Activated CD4-positive, alpha-beta T cell treated with anti-CD3 and anti-CD28 coated beads, Interleukin-2, amount 10 ng/mL, durations not matched to agents 7 days and 5 days (primary cell): ENCODE data around the gene PHGDH. TPM values are rescaled to one million over a fixed set of nuclear protein-coding genes. Genes with fewer than 3 reads are reported as not detected.

Experiments
- CTCF ChIA-PET: fragments of 350-600 bp; sonication (Branson Sonifier 250); formaldehyde crosslinking; loops from one replicate; lab custom pipeline; 2021; ENCODE audit warnings: antibody characterized with exemption; lab: Charles Lee
- POLR2A ChIA-PET: fragments of 350-600 bp; sonication (Branson Sonifier 250); formaldehyde crosslinking; loops from one replicate; lab custom pipeline; 2021; ENCODE audit warnings: antibody characterized with exemption; lab: Charles Lee
- DNase-seq: peaks from one replicate; pipeline ENCODE4 v3.0.0-alpha.2; 2020
- H3K27ac Mint-ChIP-seq: one replicate; pipeline ENCODE4 v1.8.0; 2021; ENCODE audit warnings: mild to moderate bottlenecking, moderate library complexity, mixed read lengths
- H3K27me3 Mint-ChIP-seq: one replicate; pipeline ENCODE4 v1.8.0; 2021; ENCODE audit warnings: mixed read lengths
- H3K36me3 Mint-ChIP-seq: one replicate; pipeline ENCODE4 v1.8.0; 2021; ENCODE audit warnings: low read depth, mixed read lengths
- H3K4me1 Mint-ChIP-seq: one replicate; pipeline ENCODE4 v1.8.0; 2021; ENCODE audit warnings: mixed read lengths
- H3K4me3 Mint-ChIP-seq: one replicate; pipeline ENCODE4 v1.8.0; 2021; ENCODE audit warnings: mild to moderate bottlenecking, moderate library complexity, mixed read lengths
- H3K9me3 Mint-ChIP-seq: one replicate; pipeline ENCODE4 v1.8.0; 2021; ENCODE audit warnings: mixed read lengths
- total RNA-seq, 2 experiments: library from RNA; stranded (reverse); gene quantifications; one replicate each; pipeline ENCODE4 v1.2.3, GENCODE V29; 2021

PHGDH gene
- total RNA-seq, 2 experiments from 2014 or later: 102 to 115 TPM

GRCh38 chr1:119739150-119739549 lies 27.4 kb downstream of the PHGDH start:
- Mint-ChIP-seq H3K4me3 (no peak overlapping the region), H3K9me3 (no peaks in the 10 kb centered on the region), H3K4me1 (no peaks in the 10 kb centered on the region), H3K27me3 (no peaks in the 10 kb centered on the region), H3K27ac (no peak overlapping the region), H3K36me3 (peaks cover 27% of the 10 kb centered on the region)
- DNase-seq: no peak
- POLR2A ChIA-PET: no interaction called here
- CTCF ChIA-PET: interaction anchor here (0.6 kb wide), 1 partner anchor 37 kb away, joined by 3 read pairs; no protein-coding TSS in a partner anchor

- Mint-ChIP-seq H3K36me3 (peaks cover 22% of the 10 kb centered on the region), H3K4me3 (no peak overlapping the region), H3K27me3 (no peaks in the 10 kb centered on the region), H3K4me1 (no peaks in the 10 kb centered on the region), H3K27ac (no peak overlapping the region), H3K9me3 (no peaks in the 10 kb centered on the region)
- ChIA-PET POLR2A (no interaction called here), CTCF (no interaction called here)
- no peak for DNase-seq
Observed at GRCh38 chr1:119740261-119740660, 28.5 kb downstream of the PHGDH start.

- Mint-ChIP-seq H3K4me3 (no peak overlapping the region), H3K27me3 (no peaks in the 10 kb centered on the region), H3K36me3 (peaks cover 17% of the 10 kb centered on the region), H3K27ac (no peak overlapping the region), H3K4me1 (peaks cover 5% of the 10 kb centered on the region), H3K9me3 (no peaks in the 10 kb centered on the region)
- POLR2A ChIA-PET: no interaction called here
- no peak for DNase-seq
- CTCF ChIA-PET: interaction anchor here (0.9 kb wide), 1 partner anchor 188 kb away, joined by 3 read pairs; no protein-coding TSS in a partner anchor
Observed at GRCh38 chr1:119740896-119741780, 29.4 kb downstream of the PHGDH start.

GRCh38 chr1:119742202-119742601 lies 30.5 kb downstream of the PHGDH start:
- Mint-ChIP-seq H3K4me3 (no peak overlapping the region), H3K4me1 (peaks cover 5% of the 10 kb centered on the region), H3K27me3 (no peaks in the 10 kb centered on the region), H3K36me3 (peaks cover 14% of the 10 kb centered on the region), H3K27ac (peak overlapping the region; percentile 4), H3K9me3 (no peaks in the 10 kb centered on the region)
- ChIA-PET CTCF (no interaction called here), POLR2A (no interaction called here)
- no peak for DNase-seq

GRCh38 chr1:119742677-119743076 lies 30.9 kb downstream of the PHGDH start:
- Mint-ChIP-seq H3K9me3 (no peaks in the 10 kb centered on the region), H3K27ac (no peak overlapping the region), H3K36me3 (peaks cover 13% of the 10 kb centered on the region), H3K4me3 (no peak overlapping the region), H3K27me3 (no peaks in the 10 kb centered on the region), H3K4me1 (peaks cover 5% of the 10 kb centered on the region)
- POLR2A ChIA-PET: no interaction called here
- CTCF ChIA-PET: interaction anchor here (1.3 to 1.6 kb wide), 2 partner anchors 11 to 60 kb away, joined by 4 to 5 read pairs; no protein-coding TSS in a partner anchor
- no peak for DNase-seq

- Mint-ChIP-seq H3K27me3 (no peaks in the 10 kb centered on the region), H3K9me3 (no peaks in the 10 kb centered on the region), H3K4me1 (peaks cover 5% of the 10 kb centered on the region), H3K36me3 (peaks cover 12% of the 10 kb centered on the region), H3K27ac (no peak overlapping the region), H3K4me3 (no peak overlapping the region)
- ChIA-PET CTCF (interaction anchor here (1.3 to 1.6 kb wide), 4 partner anchors 9 to 60 kb away, joined by 3 to 7 read pairs (median 4); no protein-coding TSS in a partner anchor), POLR2A (no interaction called here)
- no peak for DNase-seq
Observed at GRCh38 chr1:119743308-119743707, 31.6 kb downstream of the PHGDH start.

GRCh38 chr1:119743776-119744597 lies 32.3 kb downstream of the PHGDH start:
- Mint-ChIP-seq H3K4me1 (peaks cover 5% of the 10 kb centered on the region), H3K9me3 (no peaks in the 10 kb centered on the region), H3K27me3 (no peaks in the 10 kb centered on the region), H3K27ac (no peak overlapping the region), H3K4me3 (no peak overlapping the region), H3K36me3 (peaks cover 12% of the 10 kb centered on the region)
- peak; percentile 60 for DNase-seq
- ChIA-PET POLR2A (no interaction called here), CTCF (interaction anchor here (0.5 to 1.6 kb wide), 5 partner anchors 9 to 59 kb away, joined by 3 to 7 read pairs (median 4); no protein-coding TSS in a partner anchor)

GRCh38 chr1:119744598-119744942 lies 32.8 kb downstream of the PHGDH start:
- Mint-ChIP-seq H3K27me3 (peaks cover 3% of the 10 kb centered on the region), H3K27ac (no peak overlapping the region), H3K9me3 (no peaks in the 10 kb centered on the region), H3K4me3 (no peak overlapping the region), H3K36me3 (peaks cover 12% of the 10 kb centered on the region), H3K4me1 (peaks cover 5% of the 10 kb centered on the region)
- POLR2A ChIA-PET: no interaction called here
- DNase-seq: no peak
- CTCF ChIA-PET: interaction anchor here (0.5 to 1.0 kb wide), 2 partner anchors 37 to 57 kb away, joined by 3 read pairs; no protein-coding TSS in a partner anchor

GRCh38 chr1:119745034-119745433 lies 33.3 kb downstream of the PHGDH start:
- Mint-ChIP-seq H3K27me3 (peaks cover 8% of the 10 kb centered on the region), H3K27ac (no peak overlapping the region), H3K4me1 (peaks cover 5% of the 10 kb centered on the region), H3K36me3 (peaks cover 12% of the 10 kb centered on the region), H3K9me3 (no peaks in the 10 kb centered on the region), H3K4me3 (no peak overlapping the region)
- ChIA-PET POLR2A (no interaction called here), CTCF (interaction anchor here (0.8 to 1.3 kb wide), 3 partner anchors 12 to 57 kb away, joined by 3 to 4 read pairs (median 3); no protein-coding TSS in a partner anchor)
- DNase-seq: no peak

- ChIA-PET CTCF (no interaction called here), POLR2A (no interaction called here)
- DNase-seq: no peak
- Mint-ChIP-seq H3K27ac (no peak overlapping the region), H3K4me1 (peaks cover 10% of the 10 kb centered on the region), H3K4me3 (no peak overlapping the region), H3K9me3 (no peaks in the 10 kb centered on the region), H3K27me3 (peaks cover 26% of the 10 kb centered on the region), H3K36me3 (peaks cover 9% of the 10 kb centered on the region)
Observed at GRCh38 chr1:119747451-119747850, 35.7 kb downstream of the PHGDH start.

GRCh38 chr1:119748040-119748439 lies 36.3 kb downstream of the PHGDH start:
- Mint-ChIP-seq H3K4me3 (no peak overlapping the region), H3K27me3 (peaks cover 28% of the 10 kb centered on the region)
- CTCF ChIA-PET: no interaction called here

GRCh38 chr1:119752592-119752991 lies 40.9 kb downstream of the PHGDH start:
- DNase-seq: peak; percentile 17

More at GRCh38 chr1:119748040-119748439, 36.3 kb downstream of the PHGDH start:
- DNase-seq: no peak
- POLR2A ChIA-PET: no interaction called here
- peaks cover 16% of the 10 kb centered on the region for H3K4me1 Mint-ChIP-seq
- H3K9me3 Mint-ChIP-seq: no peaks in the 10 kb centered on the region
- H3K27ac Mint-ChIP-seq: no peak overlapping the region
- peaks cover 9% of the 10 kb centered on the region for H3K36me3 Mint-ChIP-seq

More at GRCh38 chr1:119752592-119752991, 40.9 kb downstream of the PHGDH start:
- ChIA-PET CTCF (no interaction called here), POLR2A (no interaction called here)
- peaks cover 17% of the 10 kb centered on the region for H3K4me1 Mint-ChIP-seq
- H3K27ac Mint-ChIP-seq: no peak overlapping the region
- H3K9me3 Mint-ChIP-seq: no peaks in the 10 kb centered on the region
- H3K27me3 Mint-ChIP-seq: peaks cover 51% of the 10 kb centered on the region
- H3K36me3 Mint-ChIP-seq: no peaks in the 10 kb centered on the region
- H3K4me3 Mint-ChIP-seq: no peak overlapping the region
